Esophagus muscularis mucosa (tissue), 4 donors: Measurements from ENCODE around the gene RADX.

Experiments used
- EP300 ChIP-seq: sonication (generic); formaldehyde crosslinking; IDR thresholded peaks from one replicate; pipeline ENCODE4 v1.6.1; 2017; ENCODE audit warnings: antibody characterized with exemption
- POLR2A ChIP-seq: fragments of 450-650 bp; IDR thresholded peaks from one replicate; pipeline ENCODE4 v1.6.1; 2017; ENCODE audit warnings: antibody characterized with exemption, moderate library complexity, mild to moderate bottlenecking, low read depth
- TF ChIP-seq, protein P1 (sequence below), 3 experiments: fragments of 200-600 bp in 2 of 3; fragments of 450-650 bp in 1 of 3; sonication (generic) in 2 of 3; IDR thresholded peaks; one replicate each; pipeline ENCODE4 v1.5.1; 2017 to 2019; ENCODE audit warnings: antibody characterized with exemption in 3 of 3, mild to moderate bottlenecking in 2 of 3, moderate library complexity in 1 of 3

- TF ChIP-seq POLR2A = no peak
- TF ChIP-seq, protein P1, sequence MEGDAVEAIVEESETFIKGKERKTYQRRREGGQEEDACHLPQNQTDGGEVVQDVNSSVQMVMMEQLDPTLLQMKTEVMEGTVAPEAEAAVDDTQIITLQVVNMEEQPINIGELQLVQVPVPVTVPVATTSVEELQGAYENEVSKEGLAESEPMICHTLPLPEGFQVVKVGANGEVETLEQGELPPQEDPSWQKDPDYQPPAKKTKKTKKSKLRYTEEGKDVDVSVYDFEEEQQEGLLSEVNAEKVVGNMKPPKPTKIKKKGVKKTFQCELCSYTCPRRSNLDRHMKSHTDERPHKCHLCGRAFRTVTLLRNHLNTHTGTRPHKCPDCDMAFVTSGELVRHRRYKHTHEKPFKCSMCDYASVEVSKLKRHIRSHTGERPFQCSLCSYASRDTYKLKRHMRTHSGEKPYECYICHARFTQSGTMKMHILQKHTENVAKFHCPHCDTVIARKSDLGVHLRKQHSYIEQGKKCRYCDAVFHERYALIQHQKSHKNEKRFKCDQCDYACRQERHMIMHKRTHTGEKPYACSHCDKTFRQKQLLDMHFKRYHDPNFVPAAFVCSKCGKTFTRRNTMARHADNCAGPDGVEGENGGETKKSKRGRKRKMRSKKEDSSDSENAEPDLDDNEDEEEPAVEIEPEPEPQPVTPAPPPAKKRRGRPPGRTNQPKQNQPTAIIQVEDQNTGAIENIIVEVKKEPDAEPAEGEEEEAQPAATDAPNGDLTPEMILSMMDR (IDR thresholded peaks at IDR 0.05) = no peak
- TF ChIP-seq EP300 = no peak
Observed at GRCh38 chrX:106613277-106613676, 1.5 kb downstream of the RADX start.
